ENCODE data around the gene TMEM9.

TMEM9 gene

DNA sequence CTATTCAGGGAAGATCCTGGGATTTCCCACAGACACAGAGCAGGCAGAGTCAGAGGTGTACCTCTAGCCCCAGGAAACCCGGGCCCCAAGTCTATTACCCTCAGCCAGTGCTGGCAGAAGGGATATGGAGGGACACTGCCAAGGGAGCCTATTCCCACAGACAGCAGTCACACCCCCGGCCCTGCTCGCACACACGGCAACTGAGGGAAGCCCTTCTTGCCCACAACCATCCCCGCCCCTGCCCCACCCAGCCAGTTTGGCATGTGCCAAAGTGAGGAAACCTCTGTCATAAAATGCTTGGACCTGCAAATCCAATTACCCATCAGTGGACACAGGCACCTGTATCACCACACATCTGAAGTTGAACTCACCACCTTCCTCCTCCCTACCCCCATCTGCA lies 48.6 kb downstream of the TMEM9 start:
- DNase-seq (ENCODE audit: low read depth in 2 of 2): no peak

DNA sequence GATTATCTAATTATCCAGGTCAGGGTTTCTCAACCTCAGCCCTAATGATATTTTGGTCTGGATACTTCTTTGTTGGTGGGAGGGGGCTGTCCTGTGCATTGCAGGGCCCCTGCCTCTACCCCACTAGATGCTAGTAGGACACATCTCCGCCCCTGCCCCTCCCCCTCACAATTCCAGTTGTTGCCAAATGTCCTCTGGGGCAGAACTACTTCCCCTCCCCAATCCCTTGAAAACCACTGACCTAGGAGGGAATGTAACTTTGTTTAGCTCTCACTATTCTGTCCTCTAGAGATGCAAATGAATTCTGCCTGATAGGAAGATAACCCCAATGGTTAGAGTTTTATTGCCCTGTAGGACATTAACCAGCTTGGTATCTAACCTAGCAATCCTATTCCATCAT lies 50.1 kb downstream of the TMEM9 start:
- no peak for DNase-seq (ENCODE audit: low read depth in 2 of 2)

DNA sequence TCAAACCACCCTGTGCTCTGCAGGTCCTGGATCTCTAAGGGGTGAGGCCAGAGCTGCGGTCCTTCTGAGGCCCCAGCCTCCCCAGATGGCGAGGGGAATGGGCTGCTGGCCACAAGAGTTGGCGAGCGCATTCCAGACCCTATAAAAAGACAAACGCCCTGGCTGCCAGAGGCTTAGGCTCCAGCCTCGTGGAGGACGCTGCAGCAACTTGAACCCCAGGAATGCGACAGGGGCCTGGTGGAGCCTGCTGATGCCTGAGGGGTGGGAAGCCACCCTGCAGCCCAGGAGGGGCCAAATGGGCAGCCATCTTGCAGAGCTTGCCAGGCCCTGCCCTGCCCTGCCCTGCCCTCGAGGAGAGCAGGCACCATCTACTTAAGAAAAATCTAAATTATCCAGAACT lies 50.6 kb downstream of the TMEM9 start:
- no peak for DNase-seq (ENCODE audit: low read depth in 2 of 2)

DNA sequence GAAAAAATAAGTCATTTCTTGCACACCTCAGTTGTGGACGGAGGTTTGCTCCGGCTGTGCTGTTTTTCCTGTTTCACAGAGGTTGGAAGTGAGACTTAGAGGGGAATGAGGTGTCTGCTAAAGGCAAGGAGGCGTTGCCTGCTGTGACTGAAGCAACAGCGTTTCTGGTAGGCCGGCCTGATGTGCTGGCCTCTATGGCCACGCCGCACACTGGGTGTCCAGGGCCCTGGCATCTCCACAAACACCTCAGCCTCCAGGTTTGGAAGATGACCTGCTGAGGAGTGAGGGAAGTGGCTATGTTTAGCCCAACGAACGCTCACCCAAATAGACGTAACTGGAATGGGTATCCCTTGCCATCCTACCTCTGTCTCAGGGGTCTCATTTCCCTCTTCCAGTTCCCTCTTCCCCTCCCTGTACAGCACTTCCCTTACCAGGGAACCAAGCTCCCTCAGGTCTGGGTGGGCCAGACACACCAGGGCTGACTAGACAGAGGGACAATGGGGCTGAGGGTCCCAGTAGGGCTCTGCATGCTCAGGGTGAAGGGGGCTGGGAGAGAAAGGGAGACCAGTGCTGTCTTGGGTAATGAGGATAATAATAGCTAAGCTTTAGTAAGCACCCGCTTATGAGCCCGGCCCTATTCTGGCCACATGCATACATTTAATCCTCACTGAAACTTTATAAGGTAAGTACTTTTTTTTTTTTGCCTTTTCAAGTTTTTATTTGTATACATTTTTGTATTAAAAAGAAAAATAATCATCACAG lies 53.9 kb downstream of the TMEM9 start:
- DNase-seq (ENCODE audit: low read depth in 2 of 2): no peak

DNA sequence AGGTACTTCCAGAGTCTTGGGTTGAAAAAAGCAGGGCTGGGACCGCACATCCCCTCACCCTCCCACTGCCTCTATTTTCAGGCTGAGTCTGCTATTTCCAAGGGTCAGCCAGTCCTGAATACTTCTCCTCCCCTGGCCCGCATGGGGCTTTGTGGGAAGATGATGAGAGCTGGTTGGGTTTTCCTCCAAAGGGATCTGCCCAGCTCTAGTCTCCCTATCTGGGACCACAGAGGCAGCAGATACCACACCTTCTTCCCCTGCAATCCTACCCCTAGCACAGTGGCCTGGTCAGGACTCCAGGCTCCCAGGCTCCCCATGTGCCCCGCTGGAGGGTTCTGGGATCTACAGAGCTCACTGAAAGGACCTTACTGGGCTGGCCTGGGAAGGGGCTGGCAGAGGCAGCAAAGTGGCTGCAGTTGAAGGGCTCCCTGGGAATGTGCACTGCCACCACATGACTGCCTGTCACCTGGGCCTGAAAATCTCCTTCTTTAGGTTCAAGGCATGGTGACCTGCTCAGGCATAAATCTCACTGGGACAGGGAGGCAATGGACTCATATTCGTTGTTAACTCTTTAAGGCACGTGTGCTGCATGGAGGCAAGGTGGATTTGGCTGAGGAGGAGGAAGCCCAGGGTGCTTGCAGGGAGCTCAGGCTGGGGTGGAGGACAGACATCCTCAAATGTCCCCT lies 55.1 kb downstream of the TMEM9 start:
- no peak for DNase-seq (ENCODE audit: low read depth in 2 of 2)

DNA sequence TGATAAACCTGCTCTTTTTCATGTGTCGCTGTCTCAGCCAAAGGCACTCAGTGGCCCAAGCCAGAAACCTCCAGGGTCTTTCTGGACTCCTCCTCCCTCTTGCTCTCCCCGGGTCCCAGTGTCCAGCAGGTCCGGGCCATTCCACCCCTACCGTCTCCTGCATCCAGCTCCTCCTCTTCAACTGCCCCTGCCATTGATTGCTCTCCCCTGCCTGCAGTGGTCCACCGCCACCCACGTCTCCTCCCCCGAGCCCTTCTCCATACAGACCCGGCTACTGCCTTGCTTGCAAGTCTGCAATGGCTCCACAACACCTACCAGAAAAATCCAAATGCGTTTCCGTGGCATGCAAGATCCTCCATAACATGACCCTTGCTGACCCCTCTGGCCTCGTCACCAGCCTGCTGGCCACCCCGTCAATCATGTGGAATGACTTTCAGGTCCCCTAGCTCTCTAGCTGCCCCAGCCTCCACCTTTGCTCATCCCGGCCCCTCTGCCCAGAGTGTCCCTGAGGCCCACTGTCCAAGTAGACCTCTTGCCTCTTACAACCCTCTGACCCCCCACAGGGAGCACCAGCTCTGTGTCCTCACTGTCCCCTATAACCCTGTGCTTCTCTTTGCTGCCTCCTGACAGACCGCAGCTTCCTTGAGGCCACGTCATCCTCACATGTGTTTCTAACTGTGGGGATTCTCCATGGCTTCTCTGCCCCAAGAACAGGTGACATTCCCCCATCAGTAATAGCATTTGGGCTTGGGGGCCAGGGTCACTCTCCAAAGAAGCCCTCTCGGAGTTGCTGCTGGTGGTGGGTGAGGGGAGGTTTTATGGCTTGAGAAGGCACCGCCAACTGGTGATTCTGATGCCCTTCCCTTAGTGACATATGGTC lies 57.1 kb downstream of the TMEM9 start:
- DNase-seq (ENCODE audit: low read depth in 2 of 2): no peak

DNA sequence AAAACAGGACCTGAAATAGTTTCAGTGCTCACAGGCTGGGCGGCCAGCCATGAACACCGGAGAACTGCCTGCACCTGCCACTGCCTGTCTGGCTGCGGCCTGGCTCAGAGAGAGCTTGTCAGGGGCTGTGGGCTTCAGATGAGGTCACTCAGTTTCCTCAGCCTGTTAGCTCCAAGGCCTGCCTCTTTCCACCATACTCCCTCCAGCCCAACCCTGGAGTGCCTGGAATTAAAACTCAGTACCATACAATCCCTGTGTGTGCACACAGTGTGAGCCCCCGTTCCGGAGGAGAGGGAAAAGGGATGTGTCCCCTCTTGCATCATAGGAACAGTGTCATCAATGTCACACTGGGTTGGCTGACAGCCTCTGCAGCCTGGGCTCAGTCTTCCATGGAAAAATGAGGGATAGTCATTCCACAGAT lies 58.2 kb downstream of the TMEM9 start:
- DNase-seq (ENCODE audit: low read depth in 2 of 2): no peak

DNA sequence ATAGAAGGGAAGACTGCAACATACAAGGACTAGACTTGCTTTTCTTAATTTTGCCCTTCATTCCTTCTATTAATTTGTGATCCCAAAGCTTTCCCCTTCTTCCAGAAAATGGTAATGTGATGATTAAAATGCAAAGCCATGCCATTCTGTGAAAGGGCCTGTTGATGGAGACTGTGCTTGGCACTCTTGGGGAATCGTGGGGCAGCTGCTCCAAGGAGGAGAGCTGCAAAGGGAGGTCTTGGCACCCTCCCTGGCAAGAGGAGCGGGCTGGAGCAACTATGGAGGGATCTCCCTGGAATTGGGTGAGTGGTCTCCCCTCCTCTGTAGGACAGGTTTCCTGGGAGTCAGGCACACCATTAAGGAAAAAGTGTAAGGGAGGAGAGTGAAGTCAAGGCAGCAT lies 58.7 kb downstream of the TMEM9 start:
- no peak for DNase-seq (ENCODE audit: low read depth in 2 of 2)

DNA sequence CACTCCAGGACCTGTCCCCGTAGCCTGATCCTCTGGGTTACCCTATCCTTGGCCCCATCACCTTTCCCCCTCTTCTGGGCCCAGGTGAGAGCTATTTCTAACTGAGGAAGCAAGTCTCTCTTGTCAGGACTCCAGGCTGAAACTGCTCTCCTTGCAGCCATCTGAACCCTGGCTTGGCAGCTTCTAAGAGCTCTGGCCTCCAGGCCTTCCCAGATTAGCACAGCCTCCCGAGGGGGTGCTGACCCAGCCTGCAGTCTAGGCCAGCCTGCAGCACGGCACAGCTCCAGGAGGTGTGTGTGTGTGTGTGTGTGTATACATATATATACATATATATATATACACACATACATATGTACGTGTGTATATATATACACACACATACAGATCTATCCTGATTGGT lies 59.4 kb downstream of the TMEM9 start:
- DNase-seq (ENCODE audit: low read depth in 2 of 2): no peak

DNA sequence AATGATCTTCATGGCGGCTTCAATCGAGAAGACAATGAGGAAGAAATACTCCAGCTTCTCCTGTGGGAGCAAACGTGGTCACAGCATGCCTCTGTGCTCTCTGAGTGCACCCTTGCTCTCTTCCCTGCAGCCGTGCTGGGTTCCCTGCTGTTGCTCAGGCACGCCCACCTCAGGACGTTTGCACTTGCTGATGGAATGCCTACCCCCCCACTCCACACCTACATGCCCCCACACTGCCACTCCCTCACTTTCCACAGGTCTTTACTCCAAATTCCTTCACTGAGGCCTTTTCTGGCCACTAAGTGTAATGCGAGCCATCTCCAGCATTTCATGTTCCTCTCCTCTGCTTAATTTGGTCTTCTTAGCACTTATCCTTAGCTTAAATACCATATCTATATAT lies 60.3 kb downstream of the TMEM9 start:
- no peak for DNase-seq (ENCODE audit: low read depth in 2 of 2)

DNA sequence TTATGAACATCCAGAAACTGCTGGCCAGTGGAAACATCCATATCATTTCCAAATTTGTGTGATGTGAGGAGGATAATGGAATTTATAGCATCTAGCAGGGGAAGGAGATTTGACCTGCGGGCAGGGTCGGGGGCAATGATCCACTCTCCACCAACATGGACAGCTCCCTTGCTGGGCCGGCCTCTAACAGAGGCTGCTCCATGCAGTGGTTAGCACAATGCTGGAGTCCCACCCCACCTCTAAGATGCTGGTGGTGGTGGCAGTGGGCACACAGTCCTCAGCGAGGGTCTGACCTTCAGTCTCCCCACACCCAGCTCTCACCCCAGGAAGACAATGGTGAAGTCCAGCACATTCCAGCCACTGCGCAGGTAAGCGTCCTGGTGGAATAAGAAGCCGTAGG lies 60.7 kb downstream of the TMEM9 start:
- DNase-seq (ENCODE audit: low read depth in 2 of 2): no peak

DNA sequence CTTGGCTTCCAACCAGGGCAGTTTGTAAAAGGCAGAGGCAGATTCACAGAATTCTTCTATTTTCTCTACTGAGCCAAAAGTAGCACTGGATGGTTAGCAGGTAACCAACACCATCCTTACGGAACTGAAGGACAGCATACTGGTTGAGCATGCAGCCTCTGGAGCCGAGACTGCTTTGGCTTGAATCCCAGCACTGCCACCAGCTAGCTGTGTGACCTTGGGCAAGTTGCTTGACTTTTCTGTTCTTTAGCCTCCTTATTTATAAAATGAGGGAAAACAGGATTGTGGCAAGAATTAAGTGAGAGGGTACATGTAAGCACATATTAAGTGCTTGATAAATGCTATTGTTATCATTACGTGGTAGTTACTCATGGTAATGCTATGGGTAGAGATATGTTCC lies 61.5 kb downstream of the TMEM9 start:
- DNase-seq (ENCODE audit: low read depth in 2 of 2): no peak

DNA sequence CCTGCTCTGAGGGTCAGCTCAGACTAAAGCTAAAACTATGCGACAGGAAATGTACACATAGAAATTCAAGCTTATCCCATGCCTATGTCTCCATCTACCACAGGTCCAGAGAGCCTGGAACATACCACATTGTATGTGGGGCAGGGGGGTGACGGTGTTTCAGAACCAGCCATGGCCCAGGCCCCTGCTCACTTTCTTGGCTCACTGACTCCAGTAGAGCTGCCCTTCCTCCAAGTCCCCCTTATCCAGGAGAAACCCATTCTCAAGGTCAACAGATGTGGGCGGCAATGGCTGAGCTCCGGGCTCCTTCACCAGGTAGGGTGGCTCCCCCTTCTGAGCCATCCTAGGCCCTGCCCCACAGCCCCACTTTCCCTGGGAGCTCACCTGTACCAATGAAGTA lies 63.0 kb downstream of the TMEM9 start:
- DNase-seq (ENCODE audit: low read depth in 2 of 2): no peak

DNA sequence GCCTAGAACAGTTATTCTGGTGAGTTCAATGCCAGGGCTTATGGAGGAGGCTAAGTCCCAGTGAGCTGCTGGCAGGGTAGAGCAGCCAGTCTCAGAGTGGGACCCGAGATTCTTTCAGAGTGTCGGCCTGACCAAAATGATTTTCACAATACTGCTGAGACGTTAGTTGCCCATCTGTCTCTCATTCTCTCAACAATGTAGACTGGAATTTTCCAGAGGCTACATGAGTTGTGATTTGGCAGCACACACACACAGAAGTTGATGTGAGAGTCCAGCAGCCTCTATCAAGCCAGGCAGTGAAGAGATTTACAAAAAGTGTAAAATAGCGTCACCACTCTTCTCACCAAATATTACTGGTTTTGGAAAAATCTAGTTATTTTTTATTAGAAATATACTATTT lies 63.7 kb downstream of the TMEM9 start:
- no peak for DNase-seq (ENCODE audit: low read depth in 2 of 2)

DNA sequence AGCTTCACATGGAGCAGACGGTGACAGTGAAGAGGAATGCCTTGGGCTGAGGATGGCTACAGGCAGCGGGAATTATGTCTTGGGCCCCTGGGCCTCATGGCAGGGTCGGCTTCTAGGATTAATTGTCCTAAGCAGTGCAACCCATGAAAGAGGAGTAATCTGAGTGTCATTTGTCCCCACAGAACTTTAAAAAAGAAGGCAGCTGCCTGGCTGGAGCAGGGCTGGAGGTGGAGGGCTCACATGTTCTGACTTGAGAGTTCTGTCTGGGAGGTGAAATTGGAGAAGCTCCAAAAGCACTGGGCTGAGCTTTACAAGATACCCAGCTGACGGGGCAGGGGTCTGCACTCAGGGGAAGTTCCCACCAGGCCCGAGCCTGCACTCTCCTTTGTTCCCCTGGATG lies 64.7 kb downstream of the TMEM9 start:
- DNase-seq (ENCODE audit: low read depth in 2 of 2): no peak

DNA sequence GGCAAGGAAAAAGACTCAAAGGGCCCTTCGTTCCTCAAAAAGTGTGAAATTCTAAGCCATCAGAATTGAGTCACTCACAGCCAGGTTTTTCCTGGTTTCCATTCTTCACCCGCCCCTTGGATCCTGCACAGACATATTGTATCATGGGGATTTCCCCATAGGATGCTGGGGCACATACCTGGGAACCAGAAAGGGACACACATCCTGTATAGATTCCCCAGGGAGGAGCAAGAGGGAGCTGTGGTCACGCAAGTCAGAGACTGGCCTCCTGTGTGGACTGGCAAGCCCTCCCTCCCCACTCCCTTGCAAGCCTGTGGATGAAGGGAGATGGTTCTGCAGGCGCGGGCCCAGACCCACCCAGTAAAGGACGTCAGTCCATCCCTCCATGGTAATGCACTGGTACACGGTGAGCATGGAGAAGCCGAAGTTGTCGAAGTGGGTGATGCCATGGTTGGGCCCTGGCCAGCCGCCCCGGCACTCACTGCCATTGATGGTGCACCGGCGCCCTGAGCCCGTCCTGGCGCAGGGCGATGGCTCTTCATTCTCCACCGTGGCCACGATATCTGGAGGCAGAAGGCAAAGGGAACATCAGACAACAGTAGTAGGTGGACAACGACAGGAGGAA lies 65.3 kb downstream of the TMEM9 start:
- no peak for DNase-seq (ENCODE audit: low read depth in 2 of 2)

DNA sequence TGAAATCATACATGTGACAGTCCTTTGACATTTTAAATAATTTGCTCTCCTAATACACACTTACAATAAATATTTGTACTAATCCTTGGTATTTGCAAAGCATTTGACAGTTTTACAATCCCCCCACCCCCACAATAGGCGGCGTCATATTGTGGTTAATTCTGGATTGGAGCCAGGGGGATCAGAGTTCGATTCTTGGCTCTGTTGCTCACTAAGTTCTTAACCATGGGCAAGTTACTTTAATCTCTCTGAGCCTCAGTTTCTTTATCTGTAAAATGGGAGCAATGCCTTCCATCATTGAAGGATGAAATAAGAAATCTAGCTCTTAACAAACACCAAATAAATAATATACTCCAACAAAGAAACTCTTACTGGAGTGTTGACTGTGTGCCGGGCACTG lies 65.9 kb downstream of the TMEM9 start:
- DNase-seq (ENCODE audit: low read depth in 2 of 2): no peak

DNA sequence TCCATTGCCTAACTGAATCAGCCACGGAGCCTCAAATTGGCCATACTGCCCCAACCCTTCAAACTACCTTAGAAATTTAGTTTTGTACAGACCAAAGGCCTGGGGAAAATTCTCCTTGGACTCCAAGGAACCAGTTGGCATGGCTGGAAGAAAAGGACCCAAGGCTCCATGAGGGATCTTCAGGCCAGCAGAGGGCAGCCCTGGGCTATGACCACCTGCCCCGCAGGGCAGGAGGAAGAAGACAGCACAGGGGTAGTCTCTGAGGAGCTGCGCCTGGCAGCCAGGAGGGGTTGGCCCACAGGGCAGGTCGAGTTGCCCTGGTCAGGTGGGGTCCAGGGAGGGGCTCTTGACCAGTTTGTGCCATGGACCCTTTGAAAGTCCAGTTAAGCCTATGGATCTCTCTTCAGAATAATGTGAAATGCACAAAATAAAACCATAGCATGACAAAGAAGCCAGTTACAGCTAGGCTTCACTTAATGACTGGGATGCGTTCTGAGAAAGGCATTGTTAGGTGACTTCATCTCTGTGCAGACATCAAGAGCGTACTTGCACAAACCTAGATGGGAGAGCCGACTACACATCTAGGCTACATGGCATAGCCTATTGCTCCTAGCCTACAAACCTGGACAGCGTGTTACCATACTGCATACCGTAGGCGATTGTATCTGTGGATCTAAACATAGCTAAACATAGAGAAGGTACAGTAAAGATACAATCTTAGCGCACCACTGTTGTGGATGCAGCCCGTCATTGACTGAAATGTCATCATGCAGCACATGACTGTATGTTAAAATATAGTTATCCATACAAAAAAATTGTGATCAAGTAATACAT lies 68.2 kb downstream of the TMEM9 start:
- DNase-seq (ENCODE audit: low read depth in 2 of 2): peak; percentile 9 to 10
